Choroid plexus epithelial cell (primary cell): ENCODE results near the gene DGKI.

Experiments used
- DNase-seq: peaks from one replicate; pipeline ENCODE4 v3.0.0-alpha.2; 2010; ENCODE audit warnings: low read depth
- H3K4me3 ChIP-seq: 2 replicates; pipeline ENCODE4 v1.5.1; 2011; ENCODE audit warnings: low read depth, mild to moderate bottlenecking, control low read depth, low read length, moderate library complexity
- CTCF ChIP-seq: conservative IDR thresholded peaks from 2 replicates; pipeline ENCODE4 v1.5.1; 2011; ENCODE audit warnings: low read depth, mild to moderate bottlenecking, control low read depth, inconsistent platforms, low read length, moderate library complexity

DGKI gene

GRCh38 chr7:137592232-137592896 lies 254.4 kb downstream of the DGKI start:
- H3K4me3 ChIP-seq, result no peak overlapping the region
- peak; percentile 94 for TF ChIP-seq CTCF
- DNase-seq, result peak; percentile 87

- DNase-seq, result peak; percentile 70
- no peak for TF ChIP-seq CTCF
- no peak overlapping the region for H3K4me3 ChIP-seq
Observed at GRCh38 chr7:137591421-137591837, 255.3 kb downstream of the DGKI start.

GRCh38 chr7:137590756-137591305 lies 255.9 kb downstream of the DGKI start:
- no peak for TF ChIP-seq CTCF
- H3K4me3 ChIP-seq, result no peak overlapping the region
- no peak for DNase-seq

GRCh38 chr7:137590071-137590755 lies 256.6 kb downstream of the DGKI start:
- TF ChIP-seq CTCF, result no peak
- no peak overlapping the region for H3K4me3 ChIP-seq
- DNase-seq, result peak; percentile 30

GRCh38 chr7:137587326-137587725 lies 259.4 kb downstream of the DGKI start:
- H3K4me3 ChIP-seq, result no peak overlapping the region
- TF ChIP-seq CTCF, result no peak
- DNase-seq, result no peak

- H3K4me3 ChIP-seq, result no peak overlapping the region
- DNase-seq, result no peak
- no peak for TF ChIP-seq CTCF
Observed at GRCh38 chr7:137585591-137585990, 261.2 kb downstream of the DGKI start.
